ENCODE results near the gene YJU2. TPM values are rescaled to one million over a fixed set of nuclear protein-coding genes. Genes with fewer than 3 reads are reported as not detected.
"Not testable (repeated sequence)": the region's sequence is repeated elsewhere in the genome, so short reads cannot be mapped to it uniquely, and the experiment has no call there.

The YJU2 gene
- 15.1 TPM for total RNA-seq
- long read RNA-seq, transcript YJU2-201 (8 exons, 1,434 nt): major isoform, 81 of 90 reads
- long read RNA-seq, partial matches to known transcripts: 3 of 90 reads
- long read RNA-seq, other reads (novel, unspliced or antisense): 6 of 90 reads

DNA sequence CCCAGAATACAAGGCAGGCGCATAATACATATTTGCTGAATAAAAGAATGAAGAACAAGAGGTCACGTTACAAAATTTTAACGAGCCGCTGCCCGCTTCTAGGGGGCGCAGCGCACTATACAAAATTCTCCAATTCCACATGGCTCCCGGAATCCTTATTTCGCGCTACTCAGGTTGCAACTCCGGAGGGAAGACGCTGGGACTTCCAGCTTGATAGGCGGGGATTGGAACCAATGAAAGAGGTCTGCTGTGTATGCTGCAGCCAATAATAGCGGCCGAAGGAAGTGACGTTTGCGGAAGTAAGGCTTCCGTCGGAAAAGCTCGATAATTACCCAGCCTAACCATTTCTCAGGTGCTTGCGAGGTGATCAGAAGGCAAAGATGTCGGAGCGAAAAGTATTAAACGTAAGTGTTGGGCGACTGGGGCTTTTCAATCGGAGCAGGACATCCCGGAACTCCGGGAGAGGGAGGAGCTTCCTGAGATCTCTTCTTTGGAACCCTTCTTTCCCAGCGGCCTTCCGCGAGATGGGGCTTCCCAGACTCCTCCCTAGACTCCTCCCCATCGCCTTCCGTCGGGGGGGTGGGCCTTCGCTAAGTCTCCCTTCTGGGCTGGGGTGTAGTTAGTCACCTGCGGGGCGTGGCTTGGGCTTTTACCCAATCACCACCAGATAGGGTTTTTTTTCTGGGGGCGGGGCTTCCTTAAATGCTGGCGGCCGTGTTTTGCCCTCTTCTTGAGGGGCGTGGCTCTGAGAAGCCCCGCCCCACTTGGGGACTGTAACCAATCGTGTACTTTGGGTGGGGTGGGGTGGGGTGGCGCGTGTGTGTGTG, at the start of gene YJU2:
Gene YJU2, plus strand, starts transcription at position 314 of the 827 bp plus-strand sequence. Its CDS starts 67 bp downstream, at position 381.
- peak; percentile 98 for DNase-seq (ENCODE audit: low spot score)

DNA sequence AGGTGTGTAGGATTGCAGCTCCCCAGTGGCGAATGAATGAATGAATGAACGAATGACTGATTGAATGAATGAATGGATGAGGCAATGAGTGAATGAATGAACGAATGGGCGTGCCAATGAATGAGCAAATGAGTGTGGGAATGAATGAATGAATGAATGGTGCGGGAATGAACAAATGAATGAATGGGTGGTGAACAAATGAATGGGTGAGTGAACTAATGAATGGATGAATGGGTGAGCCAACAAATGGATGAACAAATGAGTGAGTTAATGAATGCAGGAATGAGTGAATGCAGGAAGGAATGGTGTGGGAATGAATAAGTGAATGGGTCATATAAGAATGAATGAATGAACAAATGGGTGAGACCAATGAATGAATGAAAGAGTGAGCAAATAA, 49.7 kb upstream of the YJU2 start:
- DNase-seq (ENCODE audit: low spot score): no peak

- no peak for DNase-seq (ENCODE audit: low spot score)
Observed at GRCh38 chr19:4197625-4198466, 49.0 kb upstream of the YJU2 start.

- no peak for DNase-seq (ENCODE audit: low spot score)
Observed at GRCh38 chr19:4198467-4199126, 48.3 kb upstream of the YJU2 start.

DNA sequence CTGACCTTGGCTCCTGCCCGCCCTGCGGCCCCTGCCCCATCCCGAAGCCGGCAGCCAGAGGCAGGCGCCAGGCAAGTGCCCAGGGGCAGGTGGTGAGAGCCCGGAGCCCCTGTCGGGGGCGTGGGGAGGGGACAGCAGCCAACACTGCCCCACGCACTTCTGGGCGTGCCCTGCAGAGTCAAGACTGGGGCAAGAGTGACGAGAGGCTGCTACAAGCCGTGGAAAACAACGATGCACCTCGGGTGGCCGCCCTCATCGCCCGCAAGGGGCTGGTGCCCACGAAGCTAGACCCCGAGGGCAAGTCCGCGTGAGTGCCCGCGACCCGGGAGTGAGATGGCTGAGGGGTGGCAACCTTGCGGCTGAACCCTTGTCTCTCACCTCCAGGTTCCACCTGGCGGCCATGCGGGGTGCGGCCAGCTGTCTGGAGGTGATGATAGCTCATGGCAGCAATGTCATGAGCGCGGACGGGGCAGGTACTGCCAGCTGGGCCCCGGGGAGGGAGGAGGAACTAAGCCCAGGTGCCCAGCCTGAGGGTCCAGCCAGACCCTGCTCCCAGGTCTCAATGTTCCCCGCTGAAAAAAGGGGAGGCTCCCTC, 47.1 kb upstream of the YJU2 start:
- DNase-seq (ENCODE audit: low spot score): no peak

- DNase-seq (ENCODE audit: low spot score): no peak
Observed at GRCh38 chr19:4200940-4201542, 45.8 kb upstream of the YJU2 start.

- no peak for DNase-seq (ENCODE audit: low spot score)
Observed at GRCh38 chr19:4201798-4202197, 45.1 kb upstream of the YJU2 start.

DNA sequence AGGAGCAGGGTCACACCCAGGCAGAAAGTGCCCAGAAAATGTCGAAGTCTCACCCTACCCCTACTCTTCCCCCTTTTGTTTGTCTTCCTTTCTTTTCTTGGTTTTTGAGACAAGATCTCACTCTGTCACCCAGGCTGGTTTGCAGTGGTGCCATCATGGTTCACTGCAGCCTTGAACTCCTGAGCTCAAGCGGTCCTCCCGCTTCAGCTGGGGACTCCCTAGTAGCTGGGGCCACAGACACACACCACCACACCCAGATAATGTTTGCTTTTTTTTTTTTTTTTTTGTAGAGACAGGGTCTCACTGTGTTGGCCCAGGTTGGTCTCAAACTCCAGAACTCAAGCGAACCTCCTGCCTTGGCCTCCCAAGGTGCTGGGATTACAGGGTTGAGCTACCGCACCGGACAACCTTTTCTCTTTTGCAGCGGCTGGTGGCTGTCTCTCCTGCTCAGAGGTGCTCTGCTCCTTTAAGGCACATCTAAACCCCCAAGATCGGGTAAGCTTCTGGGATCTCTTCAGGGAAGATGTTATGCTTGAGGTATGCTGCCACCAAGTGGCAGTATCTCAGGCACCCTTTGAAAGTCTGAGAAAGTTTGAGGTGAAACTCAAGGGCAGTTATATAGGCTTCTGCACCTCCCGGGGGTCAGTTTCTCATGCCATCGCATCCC, 39.9 kb upstream of the YJU2 start:
- DNase-seq (ENCODE audit: low spot score): no peak

DNA sequence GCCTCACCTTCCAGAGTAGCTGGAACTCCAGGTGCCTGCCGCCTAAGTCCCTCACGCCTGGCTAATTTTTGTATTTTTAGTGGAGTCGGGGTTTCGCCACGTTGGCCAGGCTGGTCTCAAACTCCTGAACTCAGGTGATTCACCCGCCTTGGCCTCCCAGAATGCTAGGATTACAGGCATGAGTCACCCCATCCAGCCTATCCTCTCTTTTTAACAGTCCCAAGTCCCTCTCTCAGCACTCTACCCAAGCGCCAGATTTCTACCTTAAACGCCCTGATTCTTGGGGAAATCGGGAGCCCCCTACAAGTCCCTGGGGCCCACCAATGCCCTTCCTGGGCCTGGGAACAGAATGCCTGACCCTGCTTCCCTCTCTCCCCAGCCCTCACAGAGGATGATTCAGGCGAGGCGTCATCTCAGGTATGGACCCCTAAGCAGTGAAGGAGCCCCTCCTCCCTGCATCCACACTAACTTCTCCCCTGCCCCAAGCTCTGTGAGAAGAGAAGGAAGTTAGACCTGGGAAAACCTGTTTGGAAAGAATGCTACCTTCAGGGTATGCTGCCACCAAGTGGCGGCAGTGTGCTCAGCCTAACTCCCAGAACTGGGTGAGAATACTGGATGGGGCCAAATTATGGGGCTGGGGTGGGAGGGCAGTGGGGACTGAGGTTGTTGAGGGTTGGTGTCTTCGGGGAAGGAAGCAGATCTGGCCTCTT, 38.3 kb upstream of the YJU2 start:
- no peak for DNase-seq (ENCODE audit: low spot score)

GRCh38 chr19:4210166-4210731, 36.6 kb upstream of the YJU2 start:
- no peak for DNase-seq (ENCODE audit: low spot score)

- DNase-seq (ENCODE audit: low spot score): no peak
Observed at GRCh38 chr19:4213116-4213515, 33.8 kb upstream of the YJU2 start.

- DNase-seq (ENCODE audit: low spot score): no peak
Observed at GRCh38 chr19:4215807-4216206, 31.1 kb upstream of the YJU2 start.

DNA sequence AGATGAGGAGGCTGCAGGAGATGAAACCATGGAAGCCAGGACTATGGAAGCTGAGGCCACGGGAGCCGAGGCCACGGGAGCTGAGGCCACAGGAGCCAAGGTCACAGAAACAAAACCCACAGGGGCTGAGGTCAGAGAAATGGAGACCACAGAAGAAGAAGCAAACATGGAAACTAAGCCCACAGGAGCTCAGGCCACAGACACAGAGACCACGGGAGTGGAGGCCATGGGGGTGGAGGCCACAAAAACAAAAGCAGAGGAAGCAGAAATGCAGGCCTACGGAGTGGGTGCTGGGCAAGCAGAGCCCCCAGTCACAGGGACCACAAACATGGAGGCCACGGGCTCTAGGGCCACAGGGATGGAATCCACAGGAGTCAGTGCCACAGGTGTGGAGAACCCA, 30.0 kb upstream of the YJU2 start:
- no peak for DNase-seq (ENCODE audit: low spot score)

- no peak for DNase-seq (ENCODE audit: low spot score)
Observed at GRCh38 chr19:4217429-4218264, 29.2 kb upstream of the YJU2 start.

GRCh38 chr19:4218523-4218922, 28.4 kb upstream of the YJU2 start:
- not testable (repeated sequence) for DNase-seq (ENCODE audit: low spot score)

DNA sequence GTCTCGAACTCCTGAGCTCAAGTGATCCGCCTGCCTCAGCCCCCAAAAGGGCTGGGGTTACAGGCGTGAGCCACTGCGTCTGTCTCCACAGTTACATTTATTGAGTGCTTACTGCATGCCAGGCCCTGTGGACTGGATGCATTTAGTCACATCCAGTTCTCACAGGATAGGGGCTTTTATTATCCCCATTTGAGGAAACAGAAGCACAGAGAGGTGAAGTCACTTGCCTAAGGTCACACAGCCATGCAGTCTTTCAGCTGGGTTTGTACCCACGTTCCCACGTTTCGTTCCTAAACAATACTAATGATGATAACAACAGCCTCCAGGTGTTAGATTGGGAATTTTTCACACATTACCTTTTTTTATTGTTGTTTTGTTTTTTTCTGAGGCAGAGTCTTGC, 26.7 kb upstream of the YJU2 start:
- no peak for DNase-seq (ENCODE audit: low spot score)

DNA sequence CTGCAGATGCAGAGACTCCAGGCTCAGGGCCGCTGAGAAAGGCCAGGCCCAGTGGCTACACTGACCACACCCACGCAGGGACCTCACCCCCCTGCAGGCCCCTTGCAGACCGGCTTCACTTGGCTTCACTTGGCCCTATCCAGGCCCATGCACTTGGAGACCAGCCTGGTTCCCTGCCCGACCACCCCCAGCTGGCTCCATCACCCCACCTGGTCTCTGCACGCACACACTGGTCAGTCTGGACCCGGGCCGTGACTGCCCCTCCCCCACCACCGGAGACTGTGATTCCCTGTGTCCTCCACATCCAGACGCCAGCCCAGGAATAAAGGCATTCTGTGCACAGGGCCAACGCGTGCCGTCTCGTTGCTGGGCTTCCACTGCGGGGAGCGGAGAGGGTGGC, 22.4 kb upstream of the YJU2 start:
- no peak for DNase-seq (ENCODE audit: low spot score)

DNA sequence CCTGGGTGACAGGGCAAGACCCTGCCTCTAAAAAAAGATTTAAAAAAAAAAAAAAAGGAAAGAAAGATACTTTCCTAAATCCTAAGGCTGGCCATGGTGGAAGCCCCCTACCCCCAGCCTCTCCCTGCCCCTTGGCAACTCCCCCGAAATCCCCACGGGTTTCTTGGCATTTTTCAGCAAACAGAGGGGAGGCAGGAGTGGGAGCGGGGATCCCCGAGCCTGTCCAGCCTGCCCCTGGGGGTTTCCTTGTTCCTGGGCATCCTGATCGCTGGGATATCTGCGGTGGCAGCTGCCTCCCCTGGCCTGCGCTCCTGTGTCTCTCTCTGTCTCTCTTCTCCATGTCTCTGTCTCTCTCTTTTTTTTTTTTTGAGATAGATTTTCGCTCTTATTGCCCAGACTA, 21.0 kb upstream of the YJU2 start:
- DNase-seq (ENCODE audit: low spot score): no peak
